WERI-Rb-1 (cell line): Measurements from ENCODE around the gene KRTCAP2.

Source experiments
- DNase-seq: peaks from one replicate; pipeline ENCODE4 v3.0.0-alpha.2; 2020
- H3K27ac ChIP-seq: fragments of 250-450 bp; sonication (Bioruptor Pico); 2 replicates; pipeline ENCODE4 v1.5.1; 2020; ENCODE audit warnings: mild to moderate bottlenecking, moderate library complexity
- H3K27me3 ChIP-seq: fragments of 250-450 bp; sonication (Bioruptor Pico); 2 replicates; pipeline ENCODE4 v1.5.1; 2021; ENCODE audit warnings: mild to moderate bottlenecking, low read depth, moderate library complexity; ENCODE audit not compliant: insufficient read depth, severe bottlenecking
- H3K36me3 ChIP-seq: fragments of 250-450 bp; sonication (Bioruptor Pico); 2 replicates; pipeline ENCODE4 v1.5.1; 2020; ENCODE audit warnings: mild to moderate bottlenecking, moderate library complexity
- H3K4me3 ChIP-seq: 2 replicates; pipeline ENCODE4 v1.5.1; 2011; ENCODE audit warnings: low read depth, mild to moderate bottlenecking, control low read depth, low read length
- H3K9me3 ChIP-seq: fragments of 250-450 bp; sonication (Bioruptor Pico); 2 replicates; pipeline ENCODE4 v1.5.1; 2021; ENCODE audit warnings: mild to moderate bottlenecking, moderate library complexity; ENCODE audit not compliant: severe bottlenecking
- CTCF ChIP-seq: IDR thresholded peaks from 2 replicates; pipeline ENCODE4 v1.5.1; 2011; ENCODE audit warnings: low read depth, mild to moderate bottlenecking, control low read depth, inconsistent platforms, low read length

KRTCAP2 gene

GRCh38 chr1:155145491-155145890, 27.6 kb downstream of the KRTCAP2 start:
- Histone ChIP-seq H3K27ac (no peak overlapping the region), H3K4me3 (no peak overlapping the region), H3K36me3 (no peaks in the 10 kb centered on the region), H3K9me3 (no peaks in the 10 kb centered on the region), H3K27me3 (peaks cover 11% of the 10 kb centered on the region)
- DNase-seq: no peak
- peak; percentile 14; the same call in 1 of the 2 replicates for TF ChIP-seq CTCF

GRCh38 chr1:155141749-155142148, 31.4 kb downstream of the KRTCAP2 start:
- no peak for DNase-seq
- no peak for TF ChIP-seq CTCF
- Histone ChIP-seq H3K27me3 (peaks cover 11% of the 10 kb centered on the region), H3K9me3 (no peaks in the 10 kb centered on the region), H3K36me3 (peaks cover 27% of the 10 kb centered on the region), H3K27ac (no peak overlapping the region), H3K4me3 (no peak overlapping the region)

- DNase-seq: no peak
- peaks cover 27% of the 10 kb centered on the region for H3K36me3 ChIP-seq
- H3K9me3 ChIP-seq: no peaks in the 10 kb centered on the region
- H3K27ac ChIP-seq: peak overlapping the region; percentile 75
- peaks cover 11% of the 10 kb centered on the region for H3K27me3 ChIP-seq
- peak overlapping the region; percentile 77 for H3K4me3 ChIP-seq
- TF ChIP-seq CTCF: no peak
Observed at GRCh38 chr1:155140630-155140953, 32.5 kb downstream of the KRTCAP2 start.

- Histone ChIP-seq H3K36me3 (peaks cover 29% of the 10 kb centered on the region), H3K9me3 (no peaks in the 10 kb centered on the region), H3K27ac (peak within 1 kb of the TSS; percentile 75), H3K27me3 (peaks cover 11% of the 10 kb centered on the region), H3K4me3 (peak within 1 kb of the TSS; percentile 77)
- DNase-seq: peak; percentile 98
- TF ChIP-seq CTCF: no peak
Observed at GRCh38 chr1:155139895-155140629, 33.0 kb downstream of the KRTCAP2 start, which contains the start of gene DPM3. DPM3 (minus strand) TSS chr1:155140531; CDS start chr1:155140240, 291 bp downstream.

- Histone ChIP-seq H3K4me3 (peak overlapping the region; percentile 66), H3K36me3 (peaks cover 33% of the 10 kb centered on the region), H3K27me3 (peaks cover 8% of the 10 kb centered on the region), H3K27ac (peak overlapping the region; percentile 93), H3K9me3 (no peaks in the 10 kb centered on the region)
- TF ChIP-seq CTCF: no peak
- DNase-seq: no peak
Observed at GRCh38 chr1:155137154-155137949, 35.8 kb downstream of the KRTCAP2 start.
